Renal pelvis (tissue), 12 donors: ENCODE results near the gene ZIK1. TPM values are rescaled to one million over a fixed set of nuclear protein-coding genes. Genes with fewer than 3 reads are reported as not detected.

ENCODE experiments used
- DNase-seq: peaks from one replicate; pipeline ENCODE4 v3.0.0-alpha.2; 2013
- long read RNA-seq, 16 experiments: transcript quantifications; one replicate each; lab custom pipeline, GENCODE V29; 2026
- polyA plus RNA-seq, 3 donors: library from polyadenylated mRNA; unstranded; fragments of 120-200 nt; gene quantifications; one replicate each; pipeline ENCODE4 v1.2.1, GENCODE V29; 2013; ENCODE audit not compliant: insufficient read length in 3 of 3

ZIK1 gene
- polyA plus RNA-seq = 10 to 100 TPM; 19.7 to 21.0 (median 20.8) TPM
- long read RNA-seq, donor 1, full-length matches to known transcripts = 3 of 3 reads
- long read RNA-seq, donor 1, partial matches to known transcripts = 0 of 3 reads
- long read RNA-seq, donor 1, other reads (novel, unspliced or antisense) = 0 of 3 reads
- long read RNA-seq, donor 2, full-length matches to known transcripts = 3 of 3 reads
- long read RNA-seq, donor 2, partial matches to known transcripts = 0 of 3 reads
- long read RNA-seq, donor 2, other reads (novel, unspliced or antisense) = 0 of 3 reads
- long read RNA-seq, donor 3, full-length matches to known transcripts = 3 of 3 reads
- long read RNA-seq, donor 3, partial matches to known transcripts = 0 of 3 reads
- long read RNA-seq, donor 3, other reads (novel, unspliced or antisense) = 0 of 3 reads
- long read RNA-seq, donor 4, full-length matches to known transcripts = 2 of 2 reads
- long read RNA-seq, donor 4, partial matches to known transcripts = 0 of 2 reads
- long read RNA-seq, donor 4, other reads (novel, unspliced or antisense) = 0 of 2 reads
- long read RNA-seq, donor 5, full-length matches to known transcripts = 3 of 3 reads
- long read RNA-seq, donor 5, partial matches to known transcripts = 0 of 3 reads
- long read RNA-seq, donor 5, other reads (novel, unspliced or antisense) = 0 of 3 reads
- long read RNA-seq, donor 6, full-length matches to known transcripts = 2 of 17 reads
- long read RNA-seq, donor 6, partial matches to known transcripts = 15 of 17 reads
- long read RNA-seq, donor 6, other reads (novel, unspliced or antisense) = 0 of 17 reads
- long read RNA-seq, donor 7, full-length matches to known transcripts = 6 of 6 reads
- long read RNA-seq, donor 7, partial matches to known transcripts = 0 of 6 reads
- long read RNA-seq, donor 7, other reads (novel, unspliced or antisense) = 0 of 6 reads
- long read RNA-seq, donor 8, full-length matches to known transcripts = 3 of 3 reads
- long read RNA-seq, donor 8, partial matches to known transcripts = 0 of 3 reads
- long read RNA-seq, donor 8, other reads (novel, unspliced or antisense) = 0 of 3 reads
- long read RNA-seq, donor 9, full-length matches to known transcripts = 4 of 4 reads
- long read RNA-seq, donor 9, partial matches to known transcripts = 0 of 4 reads
- long read RNA-seq, donor 9, other reads (novel, unspliced or antisense) = 0 of 4 reads
- long read RNA-seq, donor 10, full-length matches to known transcripts = 5 of 5 reads
- long read RNA-seq, donor 10, partial matches to known transcripts = 0 of 5 reads
- long read RNA-seq, donor 10, other reads (novel, unspliced or antisense) = 0 of 5 reads
- long read RNA-seq, donor 11, full-length matches to known transcripts = 3 of 3 reads
- long read RNA-seq, donor 11, partial matches to known transcripts = 0 of 3 reads
- long read RNA-seq, donor 11, other reads (novel, unspliced or antisense) = 0 of 3 reads
- long read RNA-seq, donor 12, partial matches to known transcripts = 0 of 2 reads
- long read RNA-seq, donor 12, other reads (novel, unspliced or antisense) = 0 of 2 reads
- long read RNA-seq, donor 13 = 0 reads
- long read RNA-seq, donor 14, full-length matches to known transcripts = 4 of 4 reads
- long read RNA-seq, donor 14, partial matches to known transcripts = 0 of 4 reads
- long read RNA-seq, donor 14, other reads (novel, unspliced or antisense) = 0 of 4 reads
- long read RNA-seq, donor 15, full-length matches to known transcripts = 2 of 2 reads
- long read RNA-seq, donor 15, partial matches to known transcripts = 0 of 2 reads
- long read RNA-seq, donor 15, other reads (novel, unspliced or antisense) = 0 of 2 reads
- long read RNA-seq, donor 16, full-length matches to known transcripts = 6 of 6 reads
- long read RNA-seq, donor 16, partial matches to known transcripts = 0 of 6 reads
- long read RNA-seq, donor 16, other reads (novel, unspliced or antisense) = 0 of 6 reads

DNA sequence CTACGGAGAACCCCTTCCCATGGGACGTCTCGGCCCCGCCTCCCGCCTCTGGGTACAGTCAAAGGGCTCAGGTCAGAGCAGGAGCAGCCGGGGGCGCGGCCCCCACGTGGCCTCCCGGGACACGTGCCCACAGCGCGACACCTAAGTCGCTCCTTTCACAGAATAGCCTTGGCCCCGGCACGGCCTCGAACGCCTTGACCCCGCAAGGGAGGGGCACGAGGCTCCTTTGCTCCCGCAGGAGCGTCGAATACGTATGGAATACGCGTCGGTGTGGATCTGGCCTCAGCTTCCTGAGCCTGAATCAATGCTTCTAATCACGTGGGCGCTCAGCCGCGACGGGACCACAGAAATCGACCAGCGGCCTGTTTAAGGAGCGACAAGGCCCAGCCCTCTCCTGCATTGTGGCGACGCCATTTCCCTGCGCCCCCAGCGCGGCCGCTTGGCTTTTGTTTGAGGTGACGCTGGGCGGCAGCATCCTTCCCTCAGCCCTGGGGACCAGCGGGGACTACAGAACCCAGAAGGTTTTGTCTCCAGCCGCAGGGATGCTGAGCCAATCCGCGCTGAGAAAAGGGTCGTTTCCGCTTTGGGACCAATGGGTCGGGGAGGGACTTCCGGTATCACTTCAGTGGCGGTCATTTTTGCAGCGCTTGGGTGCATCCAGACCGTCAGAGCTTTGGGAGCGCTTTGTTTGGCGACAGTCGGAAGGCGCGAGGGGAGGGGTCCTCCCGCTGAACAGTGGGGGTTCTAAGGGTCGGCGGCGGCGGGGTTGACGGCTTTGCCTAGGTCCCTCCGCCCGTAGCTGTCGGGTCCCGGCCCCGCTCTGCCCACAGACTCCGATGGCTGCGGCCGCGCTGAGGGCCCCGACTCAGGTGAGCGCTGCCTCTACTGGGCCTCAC is at the start of gene ZIK1:
ZIK1 (plus strand) TSS at position 625 of the 896 bp plus-strand sequence; CDS start at position 837, 212 bp downstream.
- peak; percentile 98 for DNase-seq

- DNase-seq = no peak
These were observed 45.9 kb upstream of the ZIK1 start for GRCh38 chr19:57537953-57538547.

DNA sequence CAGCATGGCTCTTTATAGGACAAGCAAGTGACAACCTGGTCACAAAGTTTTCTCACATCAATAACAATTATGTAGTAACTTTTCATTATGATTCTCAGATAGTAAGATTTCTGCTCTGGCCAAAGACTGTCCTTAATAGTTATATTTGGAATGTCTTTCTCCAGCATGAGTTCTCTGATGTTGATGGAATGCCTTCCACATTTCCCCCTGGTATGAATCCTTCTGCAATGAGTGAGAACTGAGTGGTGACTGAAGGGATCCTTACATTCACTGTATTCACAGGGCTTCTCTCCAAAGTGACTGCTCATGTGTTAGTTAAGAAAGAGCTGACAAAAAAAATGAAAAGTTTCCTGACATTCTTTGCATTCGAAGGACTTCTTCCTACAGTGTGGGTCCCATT is 37.4 kb upstream of the ZIK1 start:
- DNase-seq = no peak

DNA sequence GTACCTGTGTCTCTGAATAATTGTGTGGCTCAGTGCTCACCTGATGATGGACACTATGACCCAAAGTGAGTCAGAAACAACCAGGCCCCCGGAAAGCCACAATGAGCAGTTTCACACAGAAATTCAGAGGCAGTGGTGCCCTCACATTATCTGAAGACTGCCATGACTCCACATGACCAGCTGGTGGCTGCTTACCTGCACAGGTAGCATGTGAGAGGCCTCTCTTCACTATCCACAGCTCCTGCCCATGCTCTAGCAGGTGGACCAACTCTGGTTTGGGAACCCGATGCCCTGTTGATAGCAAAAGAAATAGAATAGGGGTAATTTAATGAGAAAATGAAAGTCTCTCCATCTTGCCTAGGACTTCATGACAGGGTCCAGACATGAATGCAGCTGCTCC is 31.5 kb upstream of the ZIK1 start:
- DNase-seq = no peak

DNA sequence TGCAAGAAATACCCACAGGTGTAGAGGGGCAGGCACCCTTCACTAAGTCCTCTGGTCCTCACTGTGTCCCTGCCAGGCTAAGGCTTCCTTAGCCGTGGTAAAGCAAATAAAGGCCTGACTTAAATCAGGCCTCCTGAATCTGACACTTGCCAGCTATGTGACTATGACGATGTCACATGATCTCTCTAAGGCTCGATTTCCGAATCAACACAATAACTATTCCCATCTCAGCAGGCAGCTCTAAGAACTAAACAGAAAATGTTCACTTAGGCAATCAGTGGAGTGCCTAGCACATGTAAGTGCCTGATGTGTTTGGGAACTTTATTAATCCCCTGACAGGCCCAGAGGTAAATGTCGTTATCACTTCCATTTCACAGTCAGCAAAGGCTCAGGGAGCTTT is 26.3 kb upstream of the ZIK1 start:
- DNase-seq = no peak

DNA sequence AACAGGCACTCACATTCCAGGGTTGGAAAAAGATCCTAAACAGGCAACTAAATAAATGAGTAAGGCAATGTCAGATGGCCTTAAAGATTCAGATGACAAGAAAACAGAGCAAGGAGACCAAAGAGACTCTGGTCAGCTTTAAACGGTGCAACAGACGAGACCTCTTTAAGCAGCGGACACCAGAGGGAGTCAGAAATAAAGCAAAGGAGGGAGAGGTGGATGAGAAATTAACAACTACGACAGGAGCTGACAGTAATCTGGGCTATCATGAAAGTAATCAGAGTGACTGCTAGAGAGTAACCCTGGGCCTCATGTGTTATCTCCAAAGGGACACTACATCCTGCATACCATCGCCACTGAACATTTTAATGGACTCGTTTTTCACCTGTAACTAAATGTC is 25.4 kb upstream of the ZIK1 start:
- DNase-seq = no peak

DNA sequence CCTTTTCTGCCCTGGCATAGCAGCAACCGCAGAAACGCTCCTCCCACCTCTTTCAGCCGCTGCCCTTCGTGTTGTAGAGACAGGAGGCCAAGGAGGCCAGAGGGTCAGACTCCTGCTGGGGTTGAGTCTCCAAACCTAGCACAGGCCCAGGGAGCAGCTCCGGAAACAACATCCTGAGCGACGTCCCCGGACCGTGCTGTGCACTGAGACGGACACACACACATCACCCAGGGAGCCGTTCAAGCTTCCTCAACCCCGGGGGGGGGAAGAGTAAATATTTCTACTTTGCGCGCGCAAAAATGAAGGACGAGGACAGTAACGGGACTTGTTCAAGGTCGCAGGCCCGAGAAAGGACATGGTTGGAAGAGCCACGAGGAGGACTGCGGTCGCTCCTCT is 24.9 kb upstream of the ZIK1 start:
- DNase-seq = no peak

GRCh38 chr19:57559404-57560025 is 24.4 kb upstream of the ZIK1 start, which contains the start of gene ZNF550:
Gene ZNF550 (minus strand): TSS chr19:57559863. CDS start chr19:57559682, 181 bp downstream.
- DNase-seq = peak; percentile 88

- DNase-seq = no peak
These were observed 23.9 kb upstream of the ZIK1 start for GRCh38 chr19:57560049-57560491.

DNA sequence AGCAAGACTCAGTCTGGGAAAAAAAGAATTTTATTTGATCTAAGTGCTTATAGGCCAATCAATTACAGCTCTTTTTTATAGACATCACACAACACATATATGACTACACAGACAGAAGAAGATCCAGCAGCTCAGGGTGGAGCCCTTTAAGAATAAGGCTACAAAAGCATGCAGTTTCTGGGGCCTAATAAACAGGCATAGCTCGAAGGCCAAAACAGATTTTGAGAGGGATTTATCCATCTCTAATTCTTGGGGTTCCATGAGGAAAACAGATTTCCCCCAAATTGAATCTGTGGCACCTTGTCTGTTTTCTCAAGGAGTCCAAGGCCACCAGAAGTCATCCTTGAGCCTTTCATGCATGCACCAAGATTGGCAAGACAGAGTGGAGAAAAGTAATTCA is 20.4 kb upstream of the ZIK1 start:
- no peak for DNase-seq

DNA sequence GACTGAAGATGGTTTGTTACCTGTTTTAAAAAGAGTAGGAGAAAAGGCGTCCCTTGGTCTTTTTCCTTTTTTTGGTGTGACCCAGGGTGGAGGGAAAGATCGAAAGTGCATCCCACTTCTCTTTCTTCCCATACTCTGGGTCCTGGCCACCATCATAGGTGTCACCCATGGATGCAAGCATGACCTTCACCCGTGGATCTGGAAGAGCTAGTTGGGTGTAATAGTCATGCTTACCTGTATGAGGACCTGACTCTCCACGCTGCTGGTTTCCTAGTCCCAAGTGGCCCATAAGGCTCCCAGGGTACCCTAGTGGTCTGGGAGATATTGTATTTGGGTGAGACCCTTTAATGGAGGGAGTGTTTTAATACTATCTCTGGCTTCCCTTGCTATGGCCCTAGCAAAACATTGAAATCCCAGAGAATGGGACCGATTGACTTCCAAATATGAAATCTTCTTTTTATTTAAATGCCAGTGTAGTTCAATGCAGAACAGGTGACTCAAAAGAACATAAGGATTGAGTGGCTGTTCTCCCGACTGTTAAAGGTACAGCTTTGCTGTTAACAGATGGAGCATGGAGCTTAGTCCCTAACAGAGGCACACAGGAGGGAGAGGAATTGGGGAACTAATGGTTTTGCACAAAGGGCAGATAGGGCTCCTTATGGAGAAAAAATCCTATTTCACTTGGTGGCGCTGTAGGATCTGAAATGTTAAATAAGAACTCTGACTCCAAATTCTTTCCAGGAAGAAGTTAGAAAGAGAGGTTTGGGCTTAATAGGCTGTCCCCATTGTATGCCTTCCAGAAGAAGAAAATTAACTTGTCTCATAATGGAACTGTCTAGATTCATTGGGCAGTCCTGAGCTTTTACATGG is 17.3 kb upstream of the ZIK1 start:
- no peak for DNase-seq

GRCh38 chr19:57570707-57571106 is 13.2 kb upstream of the ZIK1 start:
- DNase-seq = no peak

GRCh38 chr19:57572415-57572947 is 11.5 kb upstream of the ZIK1 start:
- no peak for DNase-seq

DNA sequence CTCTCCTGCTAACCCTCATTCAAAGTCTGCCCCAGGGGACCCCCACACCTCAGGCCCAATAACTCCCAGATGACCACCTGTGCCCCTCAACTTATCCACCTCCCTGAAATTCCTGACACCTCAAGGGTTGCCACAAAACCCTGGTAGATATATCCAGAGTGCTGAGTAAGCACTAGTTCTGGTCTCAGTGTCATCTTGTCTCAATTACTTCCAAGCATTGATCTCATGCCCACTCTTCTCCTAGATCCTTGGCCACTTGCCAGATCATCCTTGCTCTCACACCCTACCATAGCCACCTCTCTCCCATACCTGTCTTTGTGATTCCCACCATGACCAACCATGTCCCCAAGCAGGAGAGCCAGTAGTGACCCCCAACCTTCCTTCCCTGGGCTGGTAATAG is 7.3 kb upstream of the ZIK1 start:
- no peak for DNase-seq

DNA sequence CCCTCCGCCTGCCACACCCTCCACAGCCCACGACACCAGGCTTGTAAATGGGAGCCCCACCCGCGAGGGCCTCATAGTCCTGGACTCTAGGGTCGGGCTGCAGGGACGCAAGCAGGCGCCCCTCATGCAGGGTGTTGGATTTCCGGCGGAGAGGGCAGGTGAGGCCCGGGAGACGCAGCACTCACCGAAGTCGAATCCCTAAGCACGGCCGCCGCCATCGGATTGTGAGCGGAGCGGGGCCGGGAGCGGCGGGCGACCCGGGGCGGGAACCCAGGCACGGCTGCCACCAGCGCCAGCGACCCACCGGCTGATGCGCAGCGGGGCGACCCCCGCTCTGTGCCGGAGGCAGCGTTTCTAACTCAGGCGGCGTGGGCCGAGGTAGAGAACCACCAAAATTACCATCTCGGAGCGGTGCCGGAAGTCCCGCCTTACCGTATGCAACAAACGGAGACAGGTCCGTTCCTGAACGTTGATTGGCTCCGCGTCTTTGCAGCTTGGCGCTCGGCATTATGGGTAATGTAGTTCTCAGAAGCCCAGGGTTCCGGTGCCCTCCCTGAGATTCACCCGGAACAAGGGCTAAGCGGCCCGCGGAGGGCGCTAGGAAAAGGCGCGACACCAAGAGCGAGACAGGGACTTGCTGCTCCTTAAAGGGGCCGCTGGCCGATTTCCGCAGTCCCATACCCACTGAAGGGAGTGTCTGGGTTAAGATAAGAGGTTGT is 5.3 kb upstream of the ZIK1 start, which contains the start of gene ZNF416:
ZNF416 (minus strand) TSS at position 425 of the 719 bp plus-strand sequence; CDS start at position 218, 207 bp downstream.
- DNase-seq = peak; percentile 99

GRCh38 chr19:57583104-57583520 is 833 bp upstream of the ZIK1 start:
- no peak for DNase-seq
